GM21529 (cell line): ENCODE data around the gene MPDU1.
"Not testable (repeated sequence)": the region's sequence is repeated elsewhere in the genome, so short reads cannot be mapped to it uniquely, and the experiment has no call there.

Source experiments
- ATAC-seq: cut with Tn5 transposase; IDR thresholded peaks from one replicate; pipeline ENCODE4 v1.9.1; 2021; ENCODE audit not compliant: unreplicated experiment

MPDU1 gene

GRCh38 chr17:7580604-7581575 is 2.8 kb upstream of the MPDU1 start:
- no peak for ATAC-seq

GRCh38 chr17:7582396-7583252 is 1.0 kb upstream of the MPDU1 start:
- ATAC-seq, result no peak

GRCh38 chr17:7586673-7587419 is 3.2 kb downstream of the MPDU1 start:
- no peak for ATAC-seq

- no peak for ATAC-seq
These were observed 3.9 kb downstream of the MPDU1 start for GRCh38 chr17:7587420-7588151.

GRCh38 chr17:7588553-7589203 is 5.0 kb downstream of the MPDU1 start:
- no peak for ATAC-seq

- no peak for ATAC-seq
These were observed 5.7 kb downstream of the MPDU1 start for GRCh38 chr17:7589204-7589868.

- ATAC-seq, result no peak
These were observed 6.4 kb downstream of the MPDU1 start, which contains the start of gene SOX15 for GRCh38 chr17:7589891-7590691. Gene SOX15, minus strand, starts transcription at chr17:7590094. Its CDS starts 418 bp downstream, at chr17:7589676.

GRCh38 chr17:7590743-7591142 is 7.1 kb downstream of the MPDU1 start:
- no peak for ATAC-seq

GRCh38 chr17:7591596-7591995 is 7.9 kb downstream of the MPDU1 start:
- no peak for ATAC-seq

- ATAC-seq, result no peak
These were observed 8.9 kb downstream of the MPDU1 start for GRCh38 chr17:7592422-7593021.

- ATAC-seq, result no peak
These were observed 9.6 kb downstream of the MPDU1 start for GRCh38 chr17:7593296-7593695.

- ATAC-seq, result not testable (repeated sequence)
These were observed 13.9 kb downstream of the MPDU1 start for GRCh38 chr17:7597561-7597960.

GRCh38 chr17:7606280-7606679 is 22.6 kb downstream of the MPDU1 start:
- ATAC-seq, result no peak

GRCh38 chr17:7610641-7611040 is 27.0 kb downstream of the MPDU1 start:
- no peak for ATAC-seq

GRCh38 chr17:7611635-7612293 is 28.1 kb downstream of the MPDU1 start:
- no peak for ATAC-seq

GRCh38 chr17:7612294-7612640 is 28.6 kb downstream of the MPDU1 start:
- no peak for ATAC-seq

- no peak for ATAC-seq
These were observed 30.2 kb downstream of the MPDU1 start for GRCh38 chr17:7613769-7614424.
